Measurements from ENCODE around the gene HOXD9. TPM values are rescaled to one million over a fixed set of nuclear protein-coding genes. Genes with fewer than 3 reads are reported as not detected.

The HOXD9 gene
- total RNA-seq, 1 experiment from 2014 or later = not detected

DNA sequence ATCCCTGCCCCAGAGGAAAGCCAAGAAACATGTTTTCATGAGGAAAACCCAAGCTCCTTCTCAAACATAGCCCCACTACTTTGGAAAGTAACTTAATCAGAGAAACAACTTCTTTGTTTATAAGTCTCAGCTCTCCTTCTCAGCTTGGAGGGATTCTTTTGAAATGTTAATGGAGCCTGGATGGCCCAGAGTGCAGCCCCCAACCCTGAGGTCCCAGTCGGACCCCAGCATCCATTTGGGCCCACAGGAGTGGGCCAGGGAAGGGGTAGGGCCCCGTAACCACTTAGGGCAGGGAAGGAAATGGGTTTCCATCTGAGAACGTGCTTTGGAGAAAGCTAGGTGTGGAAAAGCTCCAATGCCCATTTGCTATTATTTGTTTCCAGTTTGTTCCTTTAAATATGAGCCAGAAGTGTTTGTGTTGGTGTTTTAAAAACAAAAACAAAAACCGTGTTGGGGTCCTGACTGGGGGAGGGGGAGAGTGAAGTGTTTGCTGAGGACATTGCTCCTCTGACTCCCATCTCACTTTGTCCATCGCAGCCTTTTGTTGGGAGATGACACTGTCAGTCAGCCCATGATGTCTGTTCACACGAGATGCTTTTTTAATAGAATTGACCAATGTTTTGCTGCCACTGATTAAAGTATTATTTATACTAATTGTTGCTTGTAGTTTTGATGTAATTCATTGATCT lies 33.0 kb downstream of the HOXD9 start:
- no peak overlapping the region for H3K14ac ChIP-seq (ENCODE audit: insufficient read depth, low read length)
- Mint-ChIP-seq H3K27ac (no peak overlapping the region), H3K27me3 (ENCODE audit: low read depth) (peaks cover 100% of the 10 kb centered on the region), H3K4me1 (peaks cover 6 to 33% of the 10 kb centered on the region in 2 experiments; a peak in 3 of 4 replicates), H3K4me3 (no peak overlapping the region), H3K9me3 (peaks cover 3 to 8% of the 10 kb centered on the region in 2 experiments; a peak in 3 of 5 replicates), H3K36me3 (ENCODE audit: insufficient read depth in 1 of 3, low read depth in 3 of 3) (no peaks in the 10 kb centered on the region; a peak in 1 of 7 replicates)
- H2BK12ac ChIP-seq (ENCODE audit: insufficient read length, low read depth, low read length) = no peak overlapping the region
- H2BK20ac ChIP-seq (ENCODE audit: low read depth, low read length, poor library complexity, severe bottlenecking) = no peak overlapping the region
- no peak overlapping the region for H2BK120ac ChIP-seq (ENCODE audit: low read depth, low read length, poor library complexity, severe bottlenecking)
- H3K23ac ChIP-seq (ENCODE audit: insufficient read length, low read depth, low read length) = no peak overlapping the region
- H3K4me1 ChIP-seq (ENCODE audit: insufficient read depth, low read length) = no peaks in the 10 kb centered on the region; the same call in 1 of the 2 replicates
- no peaks in the 10 kb centered on the region for H4K20me1 ChIP-seq (ENCODE audit: control insufficient read depth, insufficient read depth, insufficient read length)
- no peak overlapping the region for H2AK5ac ChIP-seq (ENCODE audit: insufficient read length, low read length)
- H3K4me2 ChIP-seq (ENCODE audit: insufficient read depth, insufficient read length, low read length) = no peak overlapping the region
- H3T11ph ChIP-seq (ENCODE audit: low read length) = no peak overlapping the region
- no peak overlapping the region for H4K91ac ChIP-seq (ENCODE audit: insufficient read length, low read depth, low read length)
- WGBS (ENCODE audit: extremely low coverage, insufficient read length, low lambda C conversion rate) = no CpG with 5 or more reads among the region's 6 CpGs
- peaks cover 100% of the 10 kb centered on the region for H3K27me3 ChIP-seq (ENCODE audit: insufficient read depth, low read length)
- H4K5ac ChIP-seq (ENCODE audit: insufficient read length, low read depth, low read length) = no peak overlapping the region
- no peak for DNase-seq
- H3K4ac ChIP-seq (ENCODE audit: low read depth, low read length) = no peak overlapping the region
- no peak overlapping the region for H4K8ac ChIP-seq (replicated peaks; ENCODE audit: insufficient read length, low read depth, low read length)
- H2AFZ ChIP-seq (ENCODE audit: low read length) = no peak overlapping the region
- no peak overlapping the region for H3K56ac ChIP-seq (ENCODE audit: insufficient read length, low read depth, low read length)
- no peak overlapping the region for H3K18ac ChIP-seq (ENCODE audit: insufficient read length, low read depth, low read length)
- H3K23me2 ChIP-seq (ENCODE audit: insufficient read length, low read depth, low read length, poor library complexity, severe bottlenecking) = no peaks in the 10 kb centered on the region
- no peak overlapping the region for H3K9ac ChIP-seq (ENCODE audit: extremely low read depth, insufficient read length, low read length)
- no peaks in the 10 kb centered on the region for H3K79me1 ChIP-seq (ENCODE audit: insufficient read depth, low read depth, low read length, poor library complexity, severe bottlenecking)
- no peak overlapping the region for H2BK5ac ChIP-seq (ENCODE audit: insufficient read length, low read length)
- no peak overlapping the region for H3K27ac ChIP-seq (ENCODE audit: insufficient read length, low read depth, low read length)
- no peaks in the 10 kb centered on the region for H3K9me3 ChIP-seq (ENCODE audit: control insufficient read depth, low read depth, low read length)
- TF ChIP-seq, protein P1, sequence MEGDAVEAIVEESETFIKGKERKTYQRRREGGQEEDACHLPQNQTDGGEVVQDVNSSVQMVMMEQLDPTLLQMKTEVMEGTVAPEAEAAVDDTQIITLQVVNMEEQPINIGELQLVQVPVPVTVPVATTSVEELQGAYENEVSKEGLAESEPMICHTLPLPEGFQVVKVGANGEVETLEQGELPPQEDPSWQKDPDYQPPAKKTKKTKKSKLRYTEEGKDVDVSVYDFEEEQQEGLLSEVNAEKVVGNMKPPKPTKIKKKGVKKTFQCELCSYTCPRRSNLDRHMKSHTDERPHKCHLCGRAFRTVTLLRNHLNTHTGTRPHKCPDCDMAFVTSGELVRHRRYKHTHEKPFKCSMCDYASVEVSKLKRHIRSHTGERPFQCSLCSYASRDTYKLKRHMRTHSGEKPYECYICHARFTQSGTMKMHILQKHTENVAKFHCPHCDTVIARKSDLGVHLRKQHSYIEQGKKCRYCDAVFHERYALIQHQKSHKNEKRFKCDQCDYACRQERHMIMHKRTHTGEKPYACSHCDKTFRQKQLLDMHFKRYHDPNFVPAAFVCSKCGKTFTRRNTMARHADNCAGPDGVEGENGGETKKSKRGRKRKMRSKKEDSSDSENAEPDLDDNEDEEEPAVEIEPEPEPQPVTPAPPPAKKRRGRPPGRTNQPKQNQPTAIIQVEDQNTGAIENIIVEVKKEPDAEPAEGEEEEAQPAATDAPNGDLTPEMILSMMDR (conservative IDR thresholded peaks at IDR 0.05) = no peak
- no peak overlapping the region for H2BK15ac ChIP-seq (ENCODE audit: low read depth, low read length)
- no peaks in the 10 kb centered on the region for H3K79me2 ChIP-seq (ENCODE audit: insufficient read depth, low read length)

All from H9 (cell line).